ENCODE measurements around the gene ADAMTS14.

ADAMTS14 gene

DNA sequence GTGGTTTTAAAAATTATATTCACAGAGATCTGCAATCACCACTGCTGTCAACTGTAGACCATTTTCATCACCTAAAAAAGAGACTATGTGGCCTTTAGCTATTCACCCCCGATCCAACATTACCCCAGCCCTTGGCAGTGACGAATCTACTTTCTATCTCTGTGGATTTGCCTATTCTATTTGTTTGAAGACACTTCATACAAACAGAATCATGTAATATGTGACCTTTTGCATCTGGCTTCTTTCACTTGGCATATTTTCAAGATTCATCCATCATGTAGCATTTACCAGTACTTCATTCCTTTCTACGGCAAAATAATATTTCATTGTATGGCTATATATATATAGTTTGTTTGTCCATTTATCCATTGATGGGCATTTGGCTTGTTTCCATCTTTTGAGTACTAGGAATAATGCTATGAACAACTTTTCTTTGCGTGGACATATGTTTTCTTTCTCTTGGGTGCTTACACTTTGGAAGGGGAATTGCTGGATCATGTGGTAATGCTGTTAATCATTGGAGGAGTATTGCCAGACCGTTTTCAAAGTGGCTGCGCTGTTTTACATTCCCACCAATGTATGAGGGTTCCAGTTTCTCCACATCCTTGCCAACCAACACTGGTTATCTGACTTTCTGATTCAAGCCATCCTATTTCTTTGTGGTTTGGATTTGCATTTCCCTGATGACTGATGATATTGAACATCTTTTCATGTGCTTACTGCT is 22.3 kb downstream of the ADAMTS14 start:
- no peak for TF ChIP-seq CTCF (IDR thresholded peaks at IDR 0.05; ENCODE audit: borderline replicate concordance, insufficient read depth, low read depth, low read length)
- no peak overlapping the region for H3K4me3 ChIP-seq (ENCODE audit: low read depth, low read length)

- no peak for TF ChIP-seq CTCF (IDR thresholded peaks at IDR 0.05; ENCODE audit: borderline replicate concordance, insufficient read depth, low read depth, low read length)
- H3K4me3 ChIP-seq (ENCODE audit: low read depth, low read length) = no peak overlapping the region
These were observed 23.1 kb downstream of the ADAMTS14 start for GRCh38 chr10:70695241-70696030.

- TF ChIP-seq CTCF (IDR thresholded peaks at IDR 0.05; ENCODE audit: borderline replicate concordance, insufficient read depth, low read depth, low read length) = no peak
- H3K4me3 ChIP-seq (ENCODE audit: low read depth, low read length) = no peak overlapping the region
These were observed 25.9 kb downstream of the ADAMTS14 start for GRCh38 chr10:70698211-70698610.

DNA sequence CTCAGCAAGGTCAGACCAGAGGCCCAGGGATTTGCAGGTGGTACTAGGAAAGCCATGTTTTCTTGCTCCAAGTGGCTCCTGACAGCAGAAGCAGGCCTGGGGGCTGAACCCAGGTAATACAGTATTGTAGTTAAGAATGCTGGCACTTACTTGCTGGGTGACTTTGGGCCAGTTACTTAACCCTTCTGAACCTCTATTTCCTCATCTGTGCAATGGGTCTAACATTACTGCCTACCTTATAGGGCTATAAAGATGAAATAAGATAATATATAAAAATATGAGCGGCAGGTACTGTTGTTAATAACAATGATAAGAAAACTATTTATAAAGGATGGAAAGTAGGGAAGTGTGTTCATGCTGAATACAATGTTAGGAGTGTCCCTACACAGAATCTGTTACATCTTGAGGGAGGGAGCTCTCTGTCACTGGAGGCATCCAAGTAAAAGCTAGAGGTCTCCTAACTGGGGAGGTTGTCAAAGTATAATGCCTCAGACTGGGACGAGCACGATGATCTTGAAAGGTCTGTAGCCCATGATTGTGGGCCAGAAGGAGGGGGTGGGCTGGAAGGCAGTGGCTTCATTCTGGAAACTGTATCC is 26.9 kb downstream of the ADAMTS14 start:
- no peak overlapping the region for H3K4me3 ChIP-seq (ENCODE audit: low read depth, low read length)
- no peak for TF ChIP-seq CTCF (IDR thresholded peaks at IDR 0.05; ENCODE audit: borderline replicate concordance, insufficient read depth, low read depth, low read length)

- no peak for TF ChIP-seq CTCF (IDR thresholded peaks at IDR 0.05; ENCODE audit: borderline replicate concordance, insufficient read depth, low read depth, low read length)
- H3K4me3 ChIP-seq (ENCODE audit: low read depth, low read length) = no peak overlapping the region
These were observed 27.4 kb downstream of the ADAMTS14 start for GRCh38 chr10:70699659-70700174.

- H3K4me3 ChIP-seq (ENCODE audit: low read depth, low read length) = no peak overlapping the region
- no peak for TF ChIP-seq CTCF (IDR thresholded peaks at IDR 0.05; ENCODE audit: borderline replicate concordance, insufficient read depth, low read depth, low read length)
These were observed 30.0 kb downstream of the ADAMTS14 start for GRCh38 chr10:70702190-70702763.

All from GM12875 (cell line).